ENCODE measurements around the gene HPCAL1. TPM values are rescaled to one million over a fixed set of nuclear protein-coding genes. Genes with fewer than 3 reads are reported as not detected.

The HPCAL1 gene
- total and polyA plus RNA-seq, 2 of the 8 experiments (the other 6 are each of a cell fraction or from before 2014, with no cell fraction given), result 5.8 to 8.6 TPM

- Histone ChIP-seq H3K23me2 (ENCODE audit: low read depth, low read length) (no peaks in the 10 kb centered on the region), H4K8ac (ENCODE audit: extremely low read depth, insufficient read depth, low read length) (no peak overlapping the region), H4K20me1 (replicated peaks in 1 of 2; ENCODE audit: control insufficient read depth in 1 of 2, insufficient read depth in 2 of 2, low read length in 2 of 2) (no peaks in the 10 kb centered on the region), H3K4me1 (replicated peaks in 1 of 4; ENCODE audit: control insufficient read depth in 3 of 4, insufficient read depth in 4 of 4, low read length in 3 of 4) (peaks cover 0 to 10% (median 4%) of the 10 kb centered on the region in 4 experiments; a peak in 3 of 7 replicates), H2BK20ac (ENCODE audit: low read length) (no peak overlapping the region), H3K79me1 (ENCODE audit: low read depth, low read length) (no peaks in the 10 kb centered on the region), H3K4me3 (ENCODE audit: extremely low read depth in 1 of 4, insufficient read depth in 2 of 4, low read depth in 3 of 4, low read length in 4 of 4) (no peak overlapping the region), H3K56ac (replicated peaks; ENCODE audit: insufficient read length, low read depth, low read length) (no peak overlapping the region), H3K79me2 (ENCODE audit: control insufficient read depth in 1 of 2, insufficient read depth in 2 of 2, low read length in 2 of 2) (no peaks in the 10 kb centered on the region), H2AFZ (ENCODE audit: low read length) (no peak overlapping the region), H3K9me3 (ENCODE audit: insufficient read depth in 2 of 2, low read depth in 1 of 2, low read length in 1 of 2) (peaks cover 3 to 4% of the 10 kb centered on the region in 2 experiments; a peak in 2 of 4 replicates), H2BK120ac (replicated peaks; ENCODE audit: low read depth, low read length) (no peak overlapping the region), H3K4ac (replicated peaks; ENCODE audit: insufficient read length, low read depth, low read length) (no peak overlapping the region), H2AK5ac (ENCODE audit: low read depth, low read length) (no peak overlapping the region), H4K91ac (replicated peaks; ENCODE audit: insufficient read length, low read length) (no peak overlapping the region), H3K9ac (replicated peaks in 1 of 4; ENCODE audit: extremely low read depth in 1 of 4, low read depth in 3 of 4, low read length in 3 of 4) (no peak overlapping the region), H2BK12ac (ENCODE audit: low read depth, low read length) (no peak overlapping the region), H3K27me3 (replicated peaks in 1 of 4; ENCODE audit: control insufficient read depth in 3 of 4, extremely low read depth in 1 of 4, insufficient read depth in 3 of 4, low read length in 3 of 4) (no peaks in the 10 kb centered on the region), H2BK5ac (ENCODE audit: low read depth, low read length) (no peak overlapping the region), H4K5ac (ENCODE audit: insufficient read length, low read depth, low read length) (no peak overlapping the region), H3K36me3 (ENCODE audit: control insufficient read depth in 2 of 4, insufficient read depth in 4 of 4, low read length in 3 of 4) (no peaks in the 10 kb centered on the region), H3K18ac (ENCODE audit: extremely low read depth, low read length) (no peak overlapping the region), H2BK15ac (ENCODE audit: low read length) (no peak overlapping the region), H3K27ac (ENCODE audit: low read depth, low read length) (no peak overlapping the region), H3K4me2 (ENCODE audit: insufficient read depth in 1 of 2, low read depth in 2 of 2, low read length in 2 of 2) (no peak overlapping the region), H3K23ac (ENCODE audit: insufficient read length) (no peak overlapping the region), H3K14ac (ENCODE audit: insufficient read length) (no peak overlapping the region)
- ChIA-PET POLR2A (ENCODE audit: partially characterized antibody) (interaction anchor here (1.0 kb wide), 1 partner anchor 8 kb away, joined by 3 read pairs; no protein-coding TSS in a partner anchor), CTCF (ENCODE audit: partially characterized antibody) (no interaction called here)
- FAIRE-seq (no peak), DNase-seq (ENCODE audit: low read depth in 1 of 2, low spot score in 2 of 2) (no peak)
- no peak for TF ChIP-seq FOSL1 (IDR thresholded peaks at IDR 0.05; ENCODE audit: insufficient read depth, low read depth, low read length)
- no peak for TF ChIP-seq TBP (IDR thresholded peaks at IDR 0.05; ENCODE audit: low read depth, low read length)
- no peak for TF ChIP-seq CBX5 (IDR thresholded peaks at IDR 0.05; ENCODE audit: low read depth, low read length)
- TF ChIP-seq CHD1 (IDR thresholded peaks at IDR 0.05; ENCODE audit: low read depth, low read length), result no peak
- TF ChIP-seq POU5F1 (IDR thresholded peaks at IDR 0.05; ENCODE audit: low read depth, low read length), result no peak
Observed at GRCh38 chr2:10293603-10294002, 9.1 kb upstream of the HPCAL1 start.
